Measurements from ENCODE around the gene PREP. TPM values are rescaled to one million over a fixed set of nuclear protein-coding genes. Genes with fewer than 3 reads are reported as not detected.
A peak's percentile ranks its signal among the peaks of the same experiment; 100 is the strongest.

The PREP gene
- total RNA-seq, 6 experiments from 2014 or later: 14.8 to 18.8 (median 16.7) TPM

DNA sequence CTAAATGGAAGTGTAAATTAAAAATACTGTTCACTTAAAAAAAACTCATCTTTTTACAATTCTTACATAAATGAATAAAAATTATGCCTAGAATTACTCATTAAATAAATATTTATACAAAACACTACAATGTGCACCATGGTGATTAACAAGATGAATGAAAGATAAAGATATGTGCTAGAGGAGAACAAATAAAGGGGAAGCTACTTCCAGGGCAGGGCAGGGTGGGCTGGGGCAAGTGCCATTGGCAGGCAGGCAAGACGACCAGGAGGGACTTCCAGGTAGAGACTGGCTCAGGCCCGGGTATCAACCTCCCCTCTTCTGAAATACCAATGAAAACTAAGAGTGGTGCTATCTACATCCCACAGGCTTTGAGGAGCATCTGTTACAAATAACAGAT lies 20.4 kb downstream of the PREP start:
- 75% methylated on average over 2 of the region's 2 CpGs for WGBS (ENCODE audit: insufficient coverage, low coverage, low lambda C conversion rate, missing lambda C conversion rate)
- intact Hi-C loops (cut with DNase I): no loop called here
- ATAC-seq (no peak), DNase-seq (no peak)
- H3K27ac ChIP-seq: no peak overlapping the region
- H3K4me1 ChIP-seq: no peaks in the 10 kb centered on the region
- no peaks in the 10 kb centered on the region for H3K27me3 ChIP-seq
- TF ChIP-seq POLR2A (IDR thresholded peaks at IDR 0.05): no peak
- TF ChIP-seq, protein P1, sequence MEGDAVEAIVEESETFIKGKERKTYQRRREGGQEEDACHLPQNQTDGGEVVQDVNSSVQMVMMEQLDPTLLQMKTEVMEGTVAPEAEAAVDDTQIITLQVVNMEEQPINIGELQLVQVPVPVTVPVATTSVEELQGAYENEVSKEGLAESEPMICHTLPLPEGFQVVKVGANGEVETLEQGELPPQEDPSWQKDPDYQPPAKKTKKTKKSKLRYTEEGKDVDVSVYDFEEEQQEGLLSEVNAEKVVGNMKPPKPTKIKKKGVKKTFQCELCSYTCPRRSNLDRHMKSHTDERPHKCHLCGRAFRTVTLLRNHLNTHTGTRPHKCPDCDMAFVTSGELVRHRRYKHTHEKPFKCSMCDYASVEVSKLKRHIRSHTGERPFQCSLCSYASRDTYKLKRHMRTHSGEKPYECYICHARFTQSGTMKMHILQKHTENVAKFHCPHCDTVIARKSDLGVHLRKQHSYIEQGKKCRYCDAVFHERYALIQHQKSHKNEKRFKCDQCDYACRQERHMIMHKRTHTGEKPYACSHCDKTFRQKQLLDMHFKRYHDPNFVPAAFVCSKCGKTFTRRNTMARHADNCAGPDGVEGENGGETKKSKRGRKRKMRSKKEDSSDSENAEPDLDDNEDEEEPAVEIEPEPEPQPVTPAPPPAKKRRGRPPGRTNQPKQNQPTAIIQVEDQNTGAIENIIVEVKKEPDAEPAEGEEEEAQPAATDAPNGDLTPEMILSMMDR (IDR thresholded peaks at IDR 0.05): no peak
- no peaks in the 10 kb centered on the region for H3K9me3 ChIP-seq
- no peaks in the 10 kb centered on the region for H3K36me3 ChIP-seq
- H3K4me3 ChIP-seq: no peak overlapping the region

DNA sequence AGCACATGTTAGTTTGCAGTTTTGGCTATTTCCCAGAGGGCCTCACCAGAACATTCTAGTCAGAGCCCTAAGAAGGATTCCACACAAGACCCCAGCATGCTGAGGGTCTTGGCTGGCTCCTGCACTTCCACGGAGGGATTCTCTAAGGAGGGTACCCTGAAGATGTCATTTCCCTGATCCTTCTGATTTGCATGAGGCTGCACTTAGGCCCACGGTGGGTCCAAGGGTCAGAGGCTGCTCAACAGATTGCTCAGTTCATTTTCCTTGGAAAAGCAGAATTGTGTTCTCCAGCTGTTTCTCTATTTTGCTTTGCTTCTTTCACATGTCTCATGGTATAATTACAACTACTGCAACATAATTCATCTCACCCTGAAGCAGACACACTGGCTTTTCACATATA lies 22.2 kb downstream of the PREP start:
- no peaks in the 10 kb centered on the region for H3K4me1 ChIP-seq
- ATAC-seq (peak in 1 of 4 donors; percentile 30), DNase-seq (no peak)
- TF ChIP-seq, protein P1 (IDR thresholded peaks at IDR 0.05): no peak
- no peak for TF ChIP-seq POLR2A (IDR thresholded peaks at IDR 0.05)
- H3K27me3 ChIP-seq: no peaks in the 10 kb centered on the region
- H3K9me3 ChIP-seq: no peaks in the 10 kb centered on the region
- WGBS (ENCODE audit: insufficient coverage, low coverage, low lambda C conversion rate, missing lambda C conversion rate): 59% methylated on average over 2 of the region's 2 CpGs
- no peak overlapping the region for H3K4me3 ChIP-seq
- H3K27ac ChIP-seq: no peak overlapping the region
- H3K36me3 ChIP-seq: peaks cover 0 to 10% (median 0%) of the 10 kb centered on the region in 4 donors
- intact Hi-C loops (cut with DNase I): no loop called here

DNA sequence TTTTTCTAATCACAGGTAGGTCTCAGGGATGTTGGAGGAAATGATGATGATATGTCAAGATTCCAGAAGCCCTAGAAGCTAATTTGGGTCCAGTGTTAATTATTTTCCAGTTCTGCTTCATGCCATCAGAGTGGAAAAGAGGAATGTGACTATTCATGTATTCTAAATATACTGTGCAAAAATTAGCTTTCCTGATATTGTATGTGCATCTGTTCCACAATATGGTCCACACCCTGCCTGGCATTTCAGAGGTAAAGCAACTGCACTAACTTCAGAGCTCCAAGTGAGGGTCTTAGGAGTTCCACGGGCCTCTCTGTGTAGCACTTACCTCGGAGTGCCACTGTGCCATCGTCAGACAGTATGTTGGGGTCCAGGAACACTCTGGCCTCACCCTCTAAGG lies 27.1 kb downstream of the PREP start:
- no peak overlapping the region for H3K27ac ChIP-seq
- no peak overlapping the region for H3K4me3 ChIP-seq
- ATAC-seq (no peak), DNase-seq (no peak)
- H3K9me3 ChIP-seq: no peaks in the 10 kb centered on the region
- WGBS (ENCODE audit: insufficient coverage, low coverage, low lambda C conversion rate, missing lambda C conversion rate): 71% methylated on average over 1 of the region's 3 CpGs
- H3K4me1 ChIP-seq: no peaks in the 10 kb centered on the region
- no peak for TF ChIP-seq POLR2A (IDR thresholded peaks at IDR 0.05)
- TF ChIP-seq, protein P1 (IDR thresholded peaks at IDR 0.05): no peak
- H3K27me3 ChIP-seq: no peaks in the 10 kb centered on the region
- intact Hi-C loops (cut with DNase I): no loop called here
- H3K36me3 ChIP-seq: peaks cover 0 to 34% (median 3%) of the 10 kb centered on the region in 4 donors

DNA sequence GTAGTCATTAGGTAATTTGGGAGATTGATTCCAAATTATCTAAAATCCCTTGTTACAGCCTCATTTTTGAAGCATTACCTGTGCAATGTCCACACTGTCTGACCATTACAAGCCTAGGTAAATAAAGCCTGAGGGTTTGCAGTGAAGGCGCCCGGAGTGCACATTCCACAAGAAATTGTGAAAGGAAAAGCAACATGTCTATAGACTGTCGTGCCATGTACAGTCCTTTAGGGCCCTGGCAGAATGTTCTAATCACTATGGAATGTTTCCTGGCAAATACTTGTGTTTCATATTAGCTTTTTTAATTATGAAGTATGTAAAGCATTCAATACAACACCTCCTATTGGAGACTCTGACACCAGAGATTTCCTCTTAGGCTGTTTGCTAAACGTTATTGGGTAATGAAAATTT lies 28.9 kb downstream of the PREP start:
- DNase-seq (no peak), ATAC-seq (no peak)
- Histone ChIP-seq H3K9me3 (no peaks in the 10 kb centered on the region), H3K4me1 (no peaks in the 10 kb centered on the region), H3K4me3 (no peak overlapping the region), H3K36me3 (peaks cover 0 to 34% (median 3%) of the 10 kb centered on the region in 4 donors), H3K27me3 (no peaks in the 10 kb centered on the region), H3K27ac (no peak overlapping the region)
- WGBS (ENCODE audit: insufficient coverage, low coverage, low lambda C conversion rate, missing lambda C conversion rate): 82% methylated on average over 4 of the region's 4 CpGs
- intact Hi-C loops (cut with DNase I): no loop called here
- TF ChIP-seq, protein P1 (IDR thresholded peaks at IDR 0.05): no peak
- no peak for TF ChIP-seq POLR2A (IDR thresholded peaks at IDR 0.05)

DNA sequence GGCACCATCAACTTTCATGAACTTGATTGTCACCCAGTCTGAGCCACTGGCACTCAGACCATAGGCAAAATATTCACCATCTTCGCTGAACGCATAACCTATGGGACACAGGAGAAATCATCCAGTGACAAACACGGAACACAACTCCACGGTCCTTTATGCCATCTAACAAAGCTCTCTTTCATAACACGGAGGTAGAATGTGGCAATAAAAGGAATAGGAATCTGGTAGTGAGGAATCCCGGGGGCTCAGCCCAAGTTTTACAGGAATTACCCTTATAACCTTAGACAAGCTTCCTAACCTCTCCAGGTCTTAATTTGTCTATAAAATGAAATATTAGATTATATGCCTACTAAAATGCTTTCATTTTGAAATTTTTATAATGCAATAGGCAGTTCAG lies 29.4 kb downstream of the PREP start:
- H3K27me3 ChIP-seq: no peaks in the 10 kb centered on the region
- no peak overlapping the region for H3K4me3 ChIP-seq
- intact Hi-C loops (cut with DNase I): no loop called here
- H3K4me1 ChIP-seq: no peaks in the 10 kb centered on the region
- H3K36me3 ChIP-seq: peaks cover 0 to 34% (median 3%) of the 10 kb centered on the region in 4 donors
- 96% methylated on average over 5 of the region's 6 CpGs for WGBS (ENCODE audit: insufficient coverage, low coverage, low lambda C conversion rate, missing lambda C conversion rate)
- H3K27ac ChIP-seq: no peak overlapping the region
- TF ChIP-seq POLR2A (IDR thresholded peaks at IDR 0.05): no peak
- TF ChIP-seq, protein P1 (IDR thresholded peaks at IDR 0.05): no peak
- no peaks in the 10 kb centered on the region for H3K9me3 ChIP-seq
- no peak for DNase-seq
- ATAC-seq: no peak
